IPS-NIHi7 (cell line): Measurements from ENCODE around the gene ANKRD44.
"Not testable (repeated sequence)": the region's sequence is repeated elsewhere in the genome, so short reads cannot be mapped to it uniquely, and the experiment has no call there.

ENCODE experiments used
- DNase-seq: peaks from one replicate; pipeline ENCODE4 v3.0.0; 2012; ENCODE audit warnings: mixed read lengths; ENCODE audit errors: extremely low spot score

ANKRD44 gene

GRCh38 chr2:197310271-197310985, at the start of gene ANKRD44:
Gene ANKRD44, minus strand, starts transcription at chr2:197310780. Its CDS starts 176 bp downstream, at chr2:197310604.
- peak; percentile 90 for DNase-seq

GRCh38 chr2:197359859-197360258, 49.3 kb upstream of the ANKRD44 start:
- DNase-seq, result peak; percentile 31

GRCh38 chr2:197358931-197359330, 48.4 kb upstream of the ANKRD44 start:
- no peak for DNase-seq

GRCh38 chr2:197357986-197358385, 47.4 kb upstream of the ANKRD44 start:
- no peak for DNase-seq

- peak; percentile 54 for DNase-seq
Observed at GRCh38 chr2:197356136-197356535, 45.6 kb upstream of the ANKRD44 start.

GRCh38 chr2:197354169-197354558, 43.6 kb upstream of the ANKRD44 start:
- no peak for DNase-seq

GRCh38 chr2:197353393-197354168, 43.0 kb upstream of the ANKRD44 start:
- DNase-seq, result no peak

- no peak for DNase-seq
Observed at GRCh38 chr2:197349699-197350098, 39.1 kb upstream of the ANKRD44 start.

GRCh38 chr2:197348721-197349360, 38.3 kb upstream of the ANKRD44 start:
- no peak for DNase-seq

GRCh38 chr2:197345846-197346370, 35.3 kb upstream of the ANKRD44 start:
- no peak for DNase-seq

GRCh38 chr2:197343968-197344367, 33.4 kb upstream of the ANKRD44 start:
- not testable (repeated sequence) for DNase-seq

GRCh38 chr2:197340591-197340990, 30.0 kb upstream of the ANKRD44 start:
- no peak for DNase-seq

GRCh38 chr2:197339496-197340220, 29.1 kb upstream of the ANKRD44 start:
- DNase-seq, result no peak

- no peak for DNase-seq
Observed at GRCh38 chr2:197339016-197339415, 28.4 kb upstream of the ANKRD44 start.

GRCh38 chr2:197332641-197333040, 22.1 kb upstream of the ANKRD44 start:
- DNase-seq, result no peak

GRCh38 chr2:197328461-197328860, 17.9 kb upstream of the ANKRD44 start:
- no peak for DNase-seq

GRCh38 chr2:197327472-197328098, 17.0 kb upstream of the ANKRD44 start:
- no peak for DNase-seq

- no peak for DNase-seq
Observed at GRCh38 chr2:197327073-197327471, 16.5 kb upstream of the ANKRD44 start.

GRCh38 chr2:197324801-197325200, 14.2 kb upstream of the ANKRD44 start:
- DNase-seq, result no peak

- peak; percentile 33 for DNase-seq
Observed at GRCh38 chr2:197322724-197323720, 12.4 kb upstream of the ANKRD44 start.
